MM.1S (cell line): ENCODE measurements around the gene LARGE2.

Source experiments
- DNase-seq: peaks from one replicate; pipeline ENCODE4 v3.0.0-alpha.2; 2015
- H2AFZ ChIP-seq: fragments of 300-600 bp; sonication (generic); 2 replicates; pipeline ENCODE4 v1.6.0; 2016; ENCODE audit warnings: antibody characterized with exemption, low read length
- H3F3A ChIP-seq: fragments of 300-600 bp; sonication (generic); 2 replicates; pipeline ENCODE4 v1.6.1; 2016; ENCODE audit warnings: mild to moderate bottlenecking, antibody characterized with exemption, low read length, moderate library complexity, mixed read lengths; ENCODE audit not compliant: insufficient read depth
- H3K27ac ChIP-seq: fragments of 300-600 bp; sonication (generic); 2 replicates; pipeline ENCODE4 v1.5.1; 2016; ENCODE audit warnings: mild to moderate bottlenecking, low read length
- H3K27me3 ChIP-seq: fragments of 300-600 bp; sonication (generic); replicated peaks from 2 replicates; pipeline ENCODE4 v1.6.0; 2016; ENCODE audit warnings: low read length; ENCODE audit not compliant: insufficient read depth
- H3K36me3 ChIP-seq: fragments of 300-600 bp; sonication (generic); replicated peaks from 2 replicates; pipeline ENCODE4 v1.6.1; 2016; ENCODE audit warnings: mild to moderate bottlenecking, low read length, mixed read lengths; ENCODE audit not compliant: insufficient read depth
- H3K4me1 ChIP-seq: fragments of 300-600 bp; sonication (generic); 2 replicates; pipeline ENCODE4 v1.6.1; 2016; ENCODE audit warnings: low read length, mixed read lengths
- H3K4me2 ChIP-seq: fragments of 300-600 bp; sonication (generic); 2 replicates; pipeline ENCODE4 v1.6.0; 2016; ENCODE audit warnings: low read depth, low read length
- H3K4me3 ChIP-seq: fragments of 300-600 bp; sonication (generic); 2 replicates; pipeline ENCODE4 v1.5.1; 2016; ENCODE audit warnings: low read length, mixed read lengths
- H3K79me2 ChIP-seq: fragments of 300-600 bp; sonication (generic); 2 replicates; pipeline ENCODE4 v1.6.1; 2016; ENCODE audit warnings: mixed run types, low read length, mixed read lengths
- H3K9ac ChIP-seq: fragments of 300-600 bp; sonication (generic); 2 replicates; pipeline ENCODE4 v1.6.1; 2016; ENCODE audit warnings: low read length, mixed read lengths
- H3K9me2 ChIP-seq: fragments of 300-600 bp; sonication (generic); replicated peaks from 2 replicates; pipeline ENCODE4 v1.6.1; 2016; ENCODE audit warnings: mild to moderate bottlenecking, low read length, mixed read lengths; ENCODE audit not compliant: insufficient read depth
- H3K9me3 ChIP-seq: fragments of 300-600 bp; sonication (generic); replicated peaks from 2 replicates; pipeline ENCODE4 v1.6.1; 2016; ENCODE audit warnings: mild to moderate bottlenecking, low read length, mixed read lengths; ENCODE audit not compliant: insufficient read depth
- H4K20me1 ChIP-seq: fragments of 300-600 bp; sonication (generic); 2 replicates; pipeline ENCODE4 v1.6.1; 2016; ENCODE audit warnings: mild to moderate bottlenecking, low read length, moderate library complexity, mixed read lengths; ENCODE audit not compliant: insufficient read depth
- EZH2 ChIP-seq: fragments of 300-600 bp; sonication (generic); optimal IDR thresholded peaks from 2 replicates; pipeline ENCODE3; 2017; ENCODE audit warnings: low read depth, mild to moderate bottlenecking, antibody characterized with exemption, low read length, mixed read lengths
- EZH2phosphoT487 ChIP-seq: fragments of 300-600 bp; sonication (generic); IDR thresholded peaks from 2 replicates; pipeline ENCODE4 v1.6.1; 2018; ENCODE audit warnings: antibody characterized with exemption, low read length
- TF ChIP-seq, protein P1 (sequence below): fragments of 300-600 bp; sonication (generic); IDR thresholded peaks from 2 replicates; pipeline ENCODE4 v1.5.1; 2016; ENCODE audit warnings: antibody characterized with exemption, low read length, mixed read lengths

LARGE2 gene

DNA sequence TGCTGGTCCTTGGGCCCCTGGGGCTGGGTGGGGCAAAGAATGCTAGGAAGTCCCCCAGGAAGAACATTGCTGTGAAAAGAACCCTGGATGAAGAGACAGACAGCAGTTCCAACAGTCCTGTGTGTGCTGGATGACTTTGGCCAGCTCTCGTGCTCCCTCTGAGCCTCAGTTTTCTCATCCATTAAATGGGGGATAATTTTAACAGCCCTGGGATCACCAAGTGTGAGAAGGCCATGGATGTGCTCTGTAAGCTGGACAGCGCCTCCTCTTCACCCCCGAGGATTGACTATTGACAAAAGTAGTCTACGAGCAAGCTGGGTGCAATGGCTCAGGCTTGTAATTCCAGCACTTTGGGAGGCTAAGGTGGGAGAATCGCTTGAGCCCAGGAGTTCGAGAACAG, 2.5 kb downstream of the LARGE2 start:
- no peak overlapping the region for H3K4me3 ChIP-seq
- no peak for TF ChIP-seq EZH2phosphoT487
- TF ChIP-seq EZH2, result no peak
- TF ChIP-seq, protein P1, sequence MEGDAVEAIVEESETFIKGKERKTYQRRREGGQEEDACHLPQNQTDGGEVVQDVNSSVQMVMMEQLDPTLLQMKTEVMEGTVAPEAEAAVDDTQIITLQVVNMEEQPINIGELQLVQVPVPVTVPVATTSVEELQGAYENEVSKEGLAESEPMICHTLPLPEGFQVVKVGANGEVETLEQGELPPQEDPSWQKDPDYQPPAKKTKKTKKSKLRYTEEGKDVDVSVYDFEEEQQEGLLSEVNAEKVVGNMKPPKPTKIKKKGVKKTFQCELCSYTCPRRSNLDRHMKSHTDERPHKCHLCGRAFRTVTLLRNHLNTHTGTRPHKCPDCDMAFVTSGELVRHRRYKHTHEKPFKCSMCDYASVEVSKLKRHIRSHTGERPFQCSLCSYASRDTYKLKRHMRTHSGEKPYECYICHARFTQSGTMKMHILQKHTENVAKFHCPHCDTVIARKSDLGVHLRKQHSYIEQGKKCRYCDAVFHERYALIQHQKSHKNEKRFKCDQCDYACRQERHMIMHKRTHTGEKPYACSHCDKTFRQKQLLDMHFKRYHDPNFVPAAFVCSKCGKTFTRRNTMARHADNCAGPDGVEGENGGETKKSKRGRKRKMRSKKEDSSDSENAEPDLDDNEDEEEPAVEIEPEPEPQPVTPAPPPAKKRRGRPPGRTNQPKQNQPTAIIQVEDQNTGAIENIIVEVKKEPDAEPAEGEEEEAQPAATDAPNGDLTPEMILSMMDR, result no peak
- no peaks in the 10 kb centered on the region for H3K9me2 ChIP-seq
- no peaks in the 10 kb centered on the region for H3K9me3 ChIP-seq
- H3K27ac ChIP-seq, result no peak overlapping the region
- peaks cover 12% of the 10 kb centered on the region; the same call in 1 of the 2 replicates for H3K4me1 ChIP-seq
- peaks cover 13% of the 10 kb centered on the region; the same call in 1 of the 2 replicates for H3K27me3 ChIP-seq
- no peaks in the 10 kb centered on the region for H4K20me1 ChIP-seq
- H3K4me2 ChIP-seq, result no peak overlapping the region
- DNase-seq, result no peak
- no peaks in the 10 kb centered on the region for H3K36me3 ChIP-seq
- no peaks in the 10 kb centered on the region for H3K79me2 ChIP-seq
- H3F3A ChIP-seq, result peaks cover 7% of the 10 kb centered on the region
- H3K9ac ChIP-seq, result no peak overlapping the region
- no peak overlapping the region for H2AFZ ChIP-seq

DNA sequence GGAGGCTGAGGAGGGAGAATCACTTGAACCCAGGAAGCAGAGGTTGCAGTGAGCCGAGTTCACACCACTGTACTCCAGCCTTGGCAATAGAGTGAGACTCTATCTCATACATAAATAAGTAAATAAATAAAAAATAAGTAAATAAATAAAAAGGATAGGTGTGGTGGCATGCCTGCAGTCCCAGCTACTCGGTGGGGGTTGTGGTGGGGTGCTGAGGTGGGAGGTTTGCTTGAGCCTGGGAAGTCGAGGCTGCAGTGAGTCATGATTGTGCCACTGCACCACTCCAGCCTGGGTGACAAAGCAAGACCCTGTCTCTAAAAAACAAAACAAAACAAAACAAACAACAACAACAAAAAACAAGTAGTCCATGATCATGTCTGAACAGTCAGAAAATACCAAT, 3.1 kb downstream of the LARGE2 start:
- H3F3A ChIP-seq, result peaks cover 12% of the 10 kb centered on the region
- H3K9ac ChIP-seq, result no peak overlapping the region
- H3K4me3 ChIP-seq, result no peak overlapping the region
- H3K4me2 ChIP-seq, result no peak overlapping the region
- H2AFZ ChIP-seq, result no peak overlapping the region
- H3K9me3 ChIP-seq, result no peaks in the 10 kb centered on the region
- H3K9me2 ChIP-seq, result no peaks in the 10 kb centered on the region
- no peaks in the 10 kb centered on the region for H3K79me2 ChIP-seq
- H3K27ac ChIP-seq, result no peak overlapping the region
- TF ChIP-seq, protein P1, result no peak
- TF ChIP-seq EZH2phosphoT487 (no peak), EZH2 (no peak)
- H3K4me1 ChIP-seq, result peaks cover 17% of the 10 kb centered on the region; the same call in 1 of the 2 replicates
- no peaks in the 10 kb centered on the region for H3K36me3 ChIP-seq
- peaks cover 13% of the 10 kb centered on the region; the same call in 1 of the 2 replicates for H3K27me3 ChIP-seq
- DNase-seq, result no peak
- no peaks in the 10 kb centered on the region for H4K20me1 ChIP-seq

DNA sequence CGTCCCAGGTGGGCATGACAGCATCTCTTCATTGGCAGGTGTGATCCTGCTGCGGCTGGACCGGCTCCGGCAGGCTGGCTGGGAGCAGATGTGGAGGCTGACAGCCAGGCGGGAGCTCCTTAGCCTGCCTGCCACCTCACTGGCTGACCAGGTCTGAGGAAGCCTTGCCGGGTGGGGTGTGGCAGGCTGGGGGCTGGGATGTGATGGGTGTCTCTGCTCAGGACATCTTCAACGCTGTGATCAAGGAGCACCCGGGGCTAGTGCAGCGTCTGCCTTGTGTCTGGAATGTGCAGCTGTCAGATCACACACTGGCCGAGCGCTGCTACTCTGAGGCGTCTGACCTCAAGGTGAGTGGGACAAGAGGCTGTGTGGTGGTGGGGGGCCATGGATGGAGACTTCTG, 3.5 kb downstream of the LARGE2 start:
- no peaks in the 10 kb centered on the region for H3K9me3 ChIP-seq
- H3K79me2 ChIP-seq, result no peaks in the 10 kb centered on the region
- H4K20me1 ChIP-seq, result no peaks in the 10 kb centered on the region
- H3K4me2 ChIP-seq, result no peak overlapping the region
- H3F3A ChIP-seq, result peaks cover 12% of the 10 kb centered on the region
- no peak for DNase-seq
- H3K9ac ChIP-seq, result no peak overlapping the region
- H3K36me3 ChIP-seq, result no peaks in the 10 kb centered on the region
- no peak overlapping the region for H3K4me3 ChIP-seq
- peaks cover 18% of the 10 kb centered on the region; the same call in 1 of the 2 replicates for H3K4me1 ChIP-seq
- H3K9me2 ChIP-seq, result no peaks in the 10 kb centered on the region
- no peak for TF ChIP-seq EZH2
- no peak for TF ChIP-seq EZH2phosphoT487
- H3K27ac ChIP-seq, result no peak overlapping the region
- no peak overlapping the region for H2AFZ ChIP-seq
- H3K27me3 ChIP-seq, result peaks cover 13% of the 10 kb centered on the region; the same call in 1 of the 2 replicates

DNA sequence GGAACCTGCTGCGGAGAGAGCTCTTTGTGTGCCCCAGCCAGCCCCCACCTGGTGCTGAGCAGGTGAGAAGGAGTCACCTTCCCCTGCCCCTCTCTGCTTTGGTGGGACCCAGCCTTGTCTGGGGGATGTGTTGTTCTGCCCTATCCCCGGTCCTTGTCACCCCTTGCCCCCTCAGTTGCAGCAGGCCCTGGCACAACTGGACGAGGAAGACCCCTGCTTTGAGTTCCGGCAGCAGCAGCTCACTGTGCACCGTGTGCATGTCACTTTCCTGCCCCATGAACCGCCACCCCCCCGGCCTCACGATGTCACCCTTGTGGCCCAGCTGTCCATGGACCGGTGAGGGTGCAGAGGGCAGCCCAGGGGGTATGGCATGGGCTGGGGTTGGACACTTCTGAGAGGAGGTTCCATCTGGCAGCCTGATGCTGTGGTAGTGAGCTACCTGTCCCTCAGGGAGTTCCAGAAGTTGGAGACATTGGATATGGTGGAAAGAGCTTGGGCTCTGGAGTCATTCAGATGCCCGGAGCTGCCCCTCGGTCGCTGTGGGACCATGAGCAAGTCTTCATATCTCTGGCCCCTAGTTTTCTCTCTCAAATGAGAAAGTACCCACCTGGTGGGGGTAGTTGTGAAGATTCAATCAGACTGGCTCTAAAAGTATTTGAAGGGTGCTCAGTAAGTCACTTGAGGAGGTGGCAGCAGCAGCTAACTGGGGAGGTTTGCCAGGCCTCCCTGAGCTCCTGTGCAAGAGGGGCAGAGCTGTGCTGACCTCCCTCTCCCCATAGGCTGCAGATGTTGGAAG, 4.3 kb downstream of the LARGE2 start:
- Histone ChIP-seq H3K9me2 (no peaks in the 10 kb centered on the region), H3K27ac (no peak overlapping the region), H4K20me1 (no peaks in the 10 kb centered on the region), H3K4me3 (no peak overlapping the region), H3K4me1 (peaks cover 15% of the 10 kb centered on the region; the same call in 1 of the 2 replicates), H3K36me3 (no peaks in the 10 kb centered on the region), H3K9ac (no peak overlapping the region), H3K79me2 (no peaks in the 10 kb centered on the region), H3K4me2 (no peak overlapping the region), H3K9me3 (no peaks in the 10 kb centered on the region), H3F3A (peaks cover 12% of the 10 kb centered on the region), H3K27me3 (peaks cover 13% of the 10 kb centered on the region; the same call in 1 of the 2 replicates), H2AFZ (no peak overlapping the region)
- DNase-seq, result no peak
- TF ChIP-seq EZH2 (no peak), EZH2phosphoT487 (no peak)
- TF ChIP-seq, protein P1, result no peak
